Measurements from ENCODE around the gene TM6SF1.
"Not testable (repeated sequence)": the region's sequence is repeated elsewhere in the genome, so short reads cannot be mapped to it uniquely, and the experiment has no call there.

TM6SF1 gene

GRCh38 chr15:83166218-83166617, 58.8 kb downstream of the TM6SF1 start:
- no peak for TF ChIP-seq CTCF (IDR thresholded peaks at IDR 0.05; ENCODE audit: extremely low read depth, missing control alignments)
- no peak for DNase-seq (ENCODE audit: low spot score)

GRCh38 chr15:83166830-83167229, 59.4 kb downstream of the TM6SF1 start:
- no peak for TF ChIP-seq CTCF (IDR thresholded peaks at IDR 0.05; ENCODE audit: extremely low read depth, missing control alignments)
- DNase-seq (ENCODE audit: low spot score): no peak

GRCh38 chr15:83169576-83169975, 62.1 kb downstream of the TM6SF1 start:
- DNase-seq (ENCODE audit: low spot score): not testable (repeated sequence)

GRCh38 chr15:83170474-83171165, 63.2 kb downstream of the TM6SF1 start:
- no peak for TF ChIP-seq CTCF (IDR thresholded peaks at IDR 0.05; ENCODE audit: extremely low read depth, missing control alignments)

GRCh38 chr15:83174891-83175290, 67.4 kb downstream of the TM6SF1 start:
- DNase-seq (ENCODE audit: low spot score): no peak
- TF ChIP-seq CTCF (IDR thresholded peaks at IDR 0.05; ENCODE audit: extremely low read depth, missing control alignments): no peak

More at GRCh38 chr15:83170474-83171165, 63.2 kb downstream of the TM6SF1 start:
- no peak for DNase-seq (ENCODE audit: low spot score)

- DNase-seq (ENCODE audit: low spot score): no peak
- no peak for TF ChIP-seq CTCF (IDR thresholded peaks at IDR 0.05; ENCODE audit: extremely low read depth, missing control alignments)
Observed at GRCh38 chr15:83178390-83178789, 70.9 kb downstream of the TM6SF1 start.

- no peak for DNase-seq (ENCODE audit: low spot score)
- no peak for TF ChIP-seq CTCF (IDR thresholded peaks at IDR 0.05; ENCODE audit: extremely low read depth, missing control alignments)
Observed at GRCh38 chr15:83178869-83179325, 71.5 kb downstream of the TM6SF1 start.

- DNase-seq (ENCODE audit: low spot score): no peak
- TF ChIP-seq CTCF (IDR thresholded peaks at IDR 0.05; ENCODE audit: extremely low read depth, missing control alignments): no peak
Observed at GRCh38 chr15:83185561-83185960, 78.1 kb downstream of the TM6SF1 start.

Measured in GM20000 (cell line).